WERI-Rb-1 (cell line): ENCODE measurements around the gene WDR72.

Source experiments
- DNase-seq: peaks from one replicate; pipeline ENCODE4 v3.0.0-alpha.2; 2020
- H3K27ac ChIP-seq: fragments of 250-450 bp; sonication (Bioruptor Pico); 2 replicates; pipeline ENCODE4 v1.5.1; 2020; ENCODE audit warnings: mild to moderate bottlenecking, moderate library complexity
- H3K27me3 ChIP-seq: fragments of 250-450 bp; sonication (Bioruptor Pico); 2 replicates; pipeline ENCODE4 v1.5.1; 2021; ENCODE audit warnings: mild to moderate bottlenecking, low read depth, moderate library complexity; ENCODE audit not compliant: insufficient read depth, severe bottlenecking
- H3K36me3 ChIP-seq: fragments of 250-450 bp; sonication (Bioruptor Pico); 2 replicates; pipeline ENCODE4 v1.5.1; 2020; ENCODE audit warnings: mild to moderate bottlenecking, moderate library complexity
- H3K4me3 ChIP-seq: 2 replicates; pipeline ENCODE4 v1.5.1; 2011; ENCODE audit warnings: low read depth, mild to moderate bottlenecking, control low read depth, low read length
- H3K9me3 ChIP-seq: fragments of 250-450 bp; sonication (Bioruptor Pico); 2 replicates; pipeline ENCODE4 v1.5.1; 2021; ENCODE audit warnings: mild to moderate bottlenecking, moderate library complexity; ENCODE audit not compliant: severe bottlenecking
- CTCF ChIP-seq: IDR thresholded peaks from 2 replicates; pipeline ENCODE4 v1.5.1; 2011; ENCODE audit warnings: low read depth, mild to moderate bottlenecking, control low read depth, inconsistent platforms, low read length

WDR72 gene

GRCh38 chr15:53539878-53540277 lies 219.6 kb downstream of the WDR72 start:
- no peak overlapping the region for H3K4me3 ChIP-seq
- DNase-seq: no peak

GRCh38 chr15:53536479-53537120 lies 222.9 kb downstream of the WDR72 start:
- TF ChIP-seq CTCF: no peak
- Histone ChIP-seq H3K36me3 (no peaks in the 10 kb centered on the region), H3K9me3 (no peaks in the 10 kb centered on the region), H3K27ac (peak overlapping the region; percentile 70), H3K27me3 (no peaks in the 10 kb centered on the region), H3K4me3 (peak overlapping the region; percentile 35)
- DNase-seq: peak; percentile 61

More at GRCh38 chr15:53539878-53540277, 219.6 kb downstream of the WDR72 start:
- TF ChIP-seq CTCF: no peak
- H3K27me3 ChIP-seq: no peaks in the 10 kb centered on the region
- H3K9me3 ChIP-seq: no peaks in the 10 kb centered on the region
- H3K36me3 ChIP-seq: no peaks in the 10 kb centered on the region
- H3K27ac ChIP-seq: no peak overlapping the region

GRCh38 chr15:53535886-53536285 lies 223.6 kb downstream of the WDR72 start:
- no peaks in the 10 kb centered on the region for H3K9me3 ChIP-seq
- H3K27ac ChIP-seq: peak overlapping the region; percentile 70
- no peak for TF ChIP-seq CTCF
- H3K36me3 ChIP-seq: no peaks in the 10 kb centered on the region
- peak; percentile 72 for DNase-seq
- H3K4me3 ChIP-seq: peak overlapping the region; percentile 35
- H3K27me3 ChIP-seq: no peaks in the 10 kb centered on the region

GRCh38 chr15:53534105-53534839 lies 225.2 kb downstream of the WDR72 start:
- no peak overlapping the region for H3K27ac ChIP-seq
- no peak for TF ChIP-seq CTCF

GRCh38 chr15:53530761-53531160 lies 228.7 kb downstream of the WDR72 start:
- H3K9me3 ChIP-seq: no peaks in the 10 kb centered on the region
- no peak overlapping the region for H3K4me3 ChIP-seq
- DNase-seq: no peak
- TF ChIP-seq CTCF: no peak
- no peaks in the 10 kb centered on the region for H3K36me3 ChIP-seq
- H3K27me3 ChIP-seq: no peaks in the 10 kb centered on the region
- no peak overlapping the region for H3K27ac ChIP-seq

More at GRCh38 chr15:53534105-53534839, 225.2 kb downstream of the WDR72 start:
- no peak overlapping the region for H3K4me3 ChIP-seq
- no peaks in the 10 kb centered on the region for H3K36me3 ChIP-seq
- no peak for DNase-seq
- H3K27me3 ChIP-seq: no peaks in the 10 kb centered on the region
- no peaks in the 10 kb centered on the region for H3K9me3 ChIP-seq
